ENCODE measurements around the gene PHF2. TPM values are rescaled to one million over a fixed set of nuclear protein-coding genes. Genes with fewer than 3 reads are reported as not detected.
"Not testable (repeated sequence)": the region's sequence is repeated elsewhere in the genome, so short reads cannot be mapped to it uniquely, and the experiment has no call there.

Gene PHF2
- polyA plus RNA-seq, 2 donors, result 11.7 to 17.9 TPM

GRCh38 chr9:93672330-93673020, 96.1 kb downstream of the PHF2 start:
- not testable (repeated sequence) for H3K27ac ChIP-seq (ENCODE audit: low read depth in 2 of 2, low read length in 1 of 2); H3K9me3 ChIP-seq (ENCODE audit: control insufficient read depth in 2 of 2, insufficient read depth in 1 of 2, low read depth in 1 of 2, low read length in 1 of 2); H3K4me3 ChIP-seq (ENCODE audit: low read depth in 1 of 2, low read length in 2 of 2); H3K4me1 ChIP-seq (ENCODE audit: control insufficient read depth in 2 of 2, insufficient read depth in 2 of 2, low read length in 1 of 2); H3K27me3 ChIP-seq (ENCODE audit: control insufficient read depth in 1 of 2, insufficient read depth in 2 of 2, low read length in 2 of 2)
- whole genome bisulfite sequencing, 2 donors, result 95 to 100% methylated on average over 2 of the region's 2 CpGs
- H3K36me3 ChIP-seq (ENCODE audit: control insufficient read depth in 2 of 2, insufficient read depth in 2 of 2, low read length in 1 of 2), result peaks cover 6 to 42% of the 10 kb centered on the region in 2 donors

GRCh38 chr9:93673021-93673838, 96.8 kb downstream of the PHF2 start:
- H3K4me3 ChIP-seq (ENCODE audit: low read depth in 1 of 2, low read length in 2 of 2), result no peak overlapping the region
- H3K27ac ChIP-seq (ENCODE audit: low read depth in 2 of 2, low read length in 1 of 2), result no peak overlapping the region
- H3K36me3 ChIP-seq (ENCODE audit: control insufficient read depth in 2 of 2, insufficient read depth in 2 of 2, low read length in 1 of 2), result peaks cover 14 to 44% of the 10 kb centered on the region in 2 donors
- no peaks in the 10 kb centered on the region for H3K4me1 ChIP-seq (ENCODE audit: control insufficient read depth in 2 of 2, insufficient read depth in 2 of 2, low read length in 1 of 2)
- 82 to 87% methylated on average over 16 of the region's 16 CpGs for WGBS, 2 donors
- H3K27me3 ChIP-seq (ENCODE audit: control insufficient read depth in 1 of 2, insufficient read depth in 2 of 2, low read length in 2 of 2), result no peaks in the 10 kb centered on the region
- H3K9me3 ChIP-seq (ENCODE audit: control insufficient read depth in 2 of 2, insufficient read depth in 1 of 2, low read depth in 1 of 2, low read length in 1 of 2), result no peaks in the 10 kb centered on the region

GRCh38 chr9:93673839-93674334, 97.5 kb downstream of the PHF2 start:
- Histone ChIP-seq H3K9me3 (ENCODE audit: control insufficient read depth in 2 of 2, insufficient read depth in 1 of 2, low read depth in 1 of 2, low read length in 1 of 2) (no peaks in the 10 kb centered on the region), H3K27me3 (ENCODE audit: control insufficient read depth in 1 of 2, insufficient read depth in 2 of 2, low read length in 2 of 2) (no peaks in the 10 kb centered on the region), H3K36me3 (ENCODE audit: control insufficient read depth in 2 of 2, insufficient read depth in 2 of 2, low read length in 1 of 2) (peaks cover 14 to 46% of the 10 kb centered on the region in 2 donors), H3K27ac (ENCODE audit: low read depth in 2 of 2, low read length in 1 of 2) (no peak overlapping the region), H3K4me1 (ENCODE audit: control insufficient read depth in 2 of 2, insufficient read depth in 2 of 2, low read length in 1 of 2) (no peaks in the 10 kb centered on the region), H3K4me3 (ENCODE audit: low read depth in 1 of 2, low read length in 2 of 2) (no peak overlapping the region)
- 90 to 96% methylated on average over 13 of the region's 13 CpGs for WGBS, 2 donors

GRCh38 chr9:93674580-93675335, 98.4 kb downstream of the PHF2 start:
- no peaks in the 10 kb centered on the region for H3K27me3 ChIP-seq (ENCODE audit: control insufficient read depth in 1 of 2, insufficient read depth in 2 of 2, low read length in 2 of 2)
- H3K27ac ChIP-seq (ENCODE audit: low read depth in 2 of 2, low read length in 1 of 2), result no peak overlapping the region
- H3K4me1 ChIP-seq (ENCODE audit: control insufficient read depth in 2 of 2, insufficient read depth in 2 of 2, low read length in 1 of 2), result no peaks in the 10 kb centered on the region
- H3K4me3 ChIP-seq (ENCODE audit: low read depth in 1 of 2, low read length in 2 of 2), result no peak overlapping the region
- H3K9me3 ChIP-seq (ENCODE audit: control insufficient read depth in 2 of 2, insufficient read depth in 1 of 2, low read depth in 1 of 2, low read length in 1 of 2), result no peaks in the 10 kb centered on the region
- 91 to 92% methylated on average over 14 of the region's 14 CpGs for WGBS, 2 donors
- H3K36me3 ChIP-seq (ENCODE audit: control insufficient read depth in 2 of 2, insufficient read depth in 2 of 2, low read length in 1 of 2), result peaks cover 14 to 47% of the 10 kb centered on the region in 2 donors

- Histone ChIP-seq H3K27me3 (ENCODE audit: control insufficient read depth in 1 of 2, insufficient read depth in 2 of 2, low read length in 2 of 2) (no peaks in the 10 kb centered on the region), H3K27ac (ENCODE audit: low read depth in 2 of 2, low read length in 1 of 2) (no peak overlapping the region), H3K4me1 (ENCODE audit: control insufficient read depth in 2 of 2, insufficient read depth in 2 of 2, low read length in 1 of 2) (no peaks in the 10 kb centered on the region), H3K36me3 (ENCODE audit: control insufficient read depth in 2 of 2, insufficient read depth in 2 of 2, low read length in 1 of 2) (peaks cover 14 to 48% of the 10 kb centered on the region in 2 donors), H3K4me3 (ENCODE audit: low read depth in 1 of 2, low read length in 2 of 2) (no peak overlapping the region), H3K9me3 (ENCODE audit: control insufficient read depth in 2 of 2, insufficient read depth in 1 of 2, low read depth in 1 of 2, low read length in 1 of 2) (no peaks in the 10 kb centered on the region)
- 90 to 92% methylated on average over 16 of the region's 16 CpGs for WGBS, 2 donors
These were observed 99.2 kb downstream of the PHF2 start for GRCh38 chr9:93675336-93676150.

- Histone ChIP-seq H3K27ac (ENCODE audit: low read depth in 2 of 2, low read length in 1 of 2) (no peak overlapping the region), H3K36me3 (ENCODE audit: control insufficient read depth in 2 of 2, insufficient read depth in 2 of 2, low read length in 1 of 2) (peaks cover 14 to 48% of the 10 kb centered on the region in 2 donors), H3K4me3 (ENCODE audit: low read depth in 1 of 2, low read length in 2 of 2) (no peak overlapping the region), H3K27me3 (ENCODE audit: control insufficient read depth in 1 of 2, insufficient read depth in 2 of 2, low read length in 2 of 2) (no peaks in the 10 kb centered on the region), H3K4me1 (ENCODE audit: control insufficient read depth in 2 of 2, insufficient read depth in 2 of 2, low read length in 1 of 2) (no peaks in the 10 kb centered on the region), H3K9me3 (ENCODE audit: control insufficient read depth in 2 of 2, insufficient read depth in 1 of 2, low read depth in 1 of 2, low read length in 1 of 2) (no peaks in the 10 kb centered on the region)
- 94 to 97% methylated on average over 18 to 23 of the region's 23 CpGs for WGBS, 2 donors
These were observed 100.1 kb downstream of the PHF2 start for GRCh38 chr9:93676310-93677047.

GRCh38 chr9:93677048-93677571, 100.7 kb downstream of the PHF2 start:
- H3K4me3 ChIP-seq (ENCODE audit: low read depth in 1 of 2, low read length in 2 of 2), result no peak overlapping the region
- peaks cover 14 to 48% of the 10 kb centered on the region in 2 donors for H3K36me3 ChIP-seq (ENCODE audit: control insufficient read depth in 2 of 2, insufficient read depth in 2 of 2, low read length in 1 of 2)
- H3K4me1 ChIP-seq (ENCODE audit: control insufficient read depth in 2 of 2, insufficient read depth in 2 of 2, low read length in 1 of 2), result no peaks in the 10 kb centered on the region
- H3K9me3 ChIP-seq (ENCODE audit: control insufficient read depth in 2 of 2, insufficient read depth in 1 of 2, low read depth in 1 of 2, low read length in 1 of 2), result no peaks in the 10 kb centered on the region
- no peak overlapping the region for H3K27ac ChIP-seq (ENCODE audit: low read depth in 2 of 2, low read length in 1 of 2)
- WGBS, 2 donors, result 95 to 98% methylated on average over 12 of the region's 12 CpGs
- no peaks in the 10 kb centered on the region for H3K27me3 ChIP-seq (ENCODE audit: control insufficient read depth in 1 of 2, insufficient read depth in 2 of 2, low read length in 2 of 2)

GRCh38 chr9:93677641-93678136, 101.3 kb downstream of the PHF2 start:
- Histone ChIP-seq H3K4me1 (ENCODE audit: control insufficient read depth in 2 of 2, insufficient read depth in 2 of 2, low read length in 1 of 2) (no peaks in the 10 kb centered on the region), H3K9me3 (ENCODE audit: control insufficient read depth in 2 of 2, insufficient read depth in 1 of 2, low read depth in 1 of 2, low read length in 1 of 2) (no peaks in the 10 kb centered on the region), H3K27ac (ENCODE audit: low read depth in 2 of 2, low read length in 1 of 2) (no peak overlapping the region), H3K27me3 (ENCODE audit: control insufficient read depth in 1 of 2, insufficient read depth in 2 of 2, low read length in 2 of 2) (no peaks in the 10 kb centered on the region), H3K36me3 (ENCODE audit: control insufficient read depth in 2 of 2, insufficient read depth in 2 of 2, low read length in 1 of 2) (peaks cover 14 to 45% of the 10 kb centered on the region in 2 donors), H3K4me3 (ENCODE audit: low read depth in 1 of 2, low read length in 2 of 2) (no peak overlapping the region)
- WGBS, 2 donors, result 96 to 99% methylated on average over 16 of the region's 16 CpGs
